AG10803 (cell line): ENCODE results near the gene C9orf50.

ENCODE experiments used
- DNase-seq: peaks from one replicate; pipeline ENCODE4 v3.0.0; 2010; ENCODE audit warnings: low read depth
- H3K4me3 ChIP-seq: 2 replicates; pipeline ENCODE4 v1.5.1; 2011; ENCODE audit warnings: mild to moderate bottlenecking, low read length, control low read depth
- CTCF ChIP-seq: conservative IDR thresholded peaks from 2 replicates; pipeline ENCODE4 v1.5.1; 2011; ENCODE audit warnings: mild to moderate bottlenecking, low read length, control low read depth, inconsistent platforms

Gene C9orf50

GRCh38 chr9:129635099-129636065 is 14.5 kb upstream of the C9orf50 start:
- no peak for DNase-seq
- H3K4me3 ChIP-seq: no peak overlapping the region
- TF ChIP-seq CTCF: no peak

GRCh38 chr9:129633848-129634247 is 12.9 kb upstream of the C9orf50 start:
- TF ChIP-seq CTCF: no peak
- H3K4me3 ChIP-seq: no peak overlapping the region
- DNase-seq: no peak

- TF ChIP-seq CTCF: no peak
- H3K4me3 ChIP-seq: no peak overlapping the region
- no peak for DNase-seq
Observed at GRCh38 chr9:129633207-129633606, 12.3 kb upstream of the C9orf50 start.

GRCh38 chr9:129632460-129632859 is 11.6 kb upstream of the C9orf50 start:
- DNase-seq: no peak
- no peak overlapping the region for H3K4me3 ChIP-seq
- TF ChIP-seq CTCF: no peak

GRCh38 chr9:129631674-129632129 is 10.8 kb upstream of the C9orf50 start:
- no peak for DNase-seq
- no peak for TF ChIP-seq CTCF
- no peak overlapping the region for H3K4me3 ChIP-seq

GRCh38 chr9:129630967-129631673 is 10.2 kb upstream of the C9orf50 start:
- DNase-seq: no peak
- TF ChIP-seq CTCF: no peak
- H3K4me3 ChIP-seq: no peak overlapping the region
